B cell (primary cell): ENCODE results near the gene STAM. TPM values are rescaled to one million over a fixed set of nuclear protein-coding genes. Genes with fewer than 3 reads are reported as not detected.

ENCODE experiments used
- ATAC-seq: fragments of 200-7000 bp; cut with Tn5 transposase; one replicate; pipeline ENCODE4 v1.10.0; 2021; ENCODE audit warnings: low read depth, mild to moderate bottlenecking, moderate number of reproducible peaks, moderate library complexity
- CTCF ChIA-PET: fragments of 350-600 bp; sonication (Branson Sonifier 250); formaldehyde crosslinking; loops from one replicate; lab custom pipeline; 2021; ENCODE audit warnings: antibody characterized with exemption, inconsistent platforms; lab: Charles Lee
- POLR2A ChIA-PET: fragments of 350-600 bp; sonication (Branson Sonifier 250); formaldehyde crosslinking; loops from one replicate; lab custom pipeline; 2021; ENCODE audit warnings: antibody characterized with exemption; lab: Charles Lee
- DNase-seq: peaks from one replicate; pipeline ENCODE4 v3.0.0; 2013
- H2AFZ ChIP-seq: 2 replicates; pipeline ENCODE4 v1.6.1; 2012; ENCODE audit warnings: mild to moderate bottlenecking, low read depth, low read length; ENCODE audit not compliant: insufficient read depth, poor library complexity, severe bottlenecking
- H3K27ac ChIP-seq, 2 donors: 1 replicate in 1 of 2; 2 replicates in 1 of 2; pipeline ENCODE4 v1.5.1; 2012 to 2013; ENCODE audit warnings: low read length in 2 of 2, mild to moderate bottlenecking in 2 of 2, moderate library complexity in 1 of 2
- H3K27me3 ChIP-seq, 4 experiments: fragments of 200-600 bp in 1 of 4; sonication (generic) in 1 of 4; replicated peaks in 1 of 4; 1 replicate in 2 of 4; 2 replicates in 2 of 4; pipeline versions ENCODE4 v1.6.1 to v1.7.0; 2013 to 2016; ENCODE audit warnings: low read length in 3 of 4, mild to moderate bottlenecking in 2 of 4, mixed read lengths in 1 of 4, moderate library complexity in 1 of 4; ENCODE audit not compliant: insufficient read depth in 4 of 4, control insufficient read depth in 3 of 4; ENCODE audit errors: control extremely low read depth in 1 of 4
- H3K36me3 ChIP-seq, 2 experiments: replicated peaks in 1 of 2; 1 replicate in 1 of 2; 2 replicates in 1 of 2; pipeline versions ENCODE4 v1.6.1 to v1.7.1; 2013; ENCODE audit warnings: low read length in 1 of 2; ENCODE audit not compliant: insufficient read depth in 2 of 2, control insufficient read depth in 1 of 2; ENCODE audit errors: control extremely low read depth in 1 of 2, extremely low read depth in 1 of 2
- H3K4me1 ChIP-seq, 2 donors: fragments of 200-600 bp in 1 of 2; sonication (generic) in 1 of 2; 1 replicate in 1 of 2; 2 replicates in 1 of 2; pipeline versions ENCODE4 v1.5.1 to v1.6.1; 2013 to 2017; ENCODE audit warnings: low read length in 2 of 2; ENCODE audit not compliant: control insufficient read depth in 2 of 2, insufficient read depth in 2 of 2
- H3K4me2 ChIP-seq: replicated peaks from 2 replicates; pipeline ENCODE3; 2012; ENCODE audit warnings: mild to moderate bottlenecking, low read depth, low read length; ENCODE audit not compliant: poor library complexity, severe bottlenecking
- H3K4me3 ChIP-seq, 5 experiments: fragments of 200-600 bp in 1 of 5; sonication (generic) in 1 of 5; 1 replicate in 3 of 5; 2 replicates in 2 of 5; pipeline versions ENCODE4 v1.5.1 to v1.7.0; 2011 to 2016; ENCODE audit warnings: low read length in 4 of 5, mild to moderate bottlenecking in 4 of 5, low read depth in 2 of 5, control low read depth in 1 of 5, moderate library complexity in 1 of 5; ENCODE audit not compliant: insufficient read depth in 1 of 5; ENCODE audit errors: control extremely low read depth in 1 of 5, extremely low read depth in 1 of 5
- H3K79me2 ChIP-seq: fragments of 200-600 bp; sonication (generic); one replicate; pipeline ENCODE4 v1.6.0; 2016; ENCODE audit warnings: low read length; ENCODE audit not compliant: control insufficient read depth, insufficient read depth
- H3K9ac ChIP-seq: fragments of 200-600 bp; sonication (generic); 2 replicates; pipeline ENCODE4 v1.6.1; 2017; ENCODE audit warnings: mild to moderate bottlenecking, low read length, moderate library complexity
- H3K9me3 ChIP-seq, 3 donors: one replicate each; pipeline versions ENCODE4 v1.6.1 to v1.7.1; 2013; ENCODE audit warnings: low read length in 2 of 3; ENCODE audit not compliant: control insufficient read depth in 2 of 3, insufficient read depth in 1 of 3; ENCODE audit errors: control extremely low read depth in 1 of 3
- H4K20me1 ChIP-seq: 2 replicates; pipeline ENCODE4 v1.6.0; 2012; ENCODE audit warnings: mild to moderate bottlenecking, low read length; ENCODE audit not compliant: insufficient read depth, control insufficient read depth, poor library complexity, severe bottlenecking
- H3K27ac Mint-ChIP-seq: one replicate; pipeline ENCODE4 v1.8.0; 2021; ENCODE audit warnings: mixed read lengths
- H3K27me3 Mint-ChIP-seq: one replicate; pipeline ENCODE4 v1.8.0; 2021; ENCODE audit warnings: mixed read lengths
- H3K4me1 Mint-ChIP-seq: one replicate; pipeline ENCODE4 v1.8.0; 2021; ENCODE audit warnings: mixed read lengths
- H3K4me3 Mint-ChIP-seq: one replicate; pipeline ENCODE4 v1.8.0; 2021; ENCODE audit warnings: mixed read lengths
- H3K9me3 Mint-ChIP-seq: one replicate; pipeline ENCODE4 v1.8.0; 2022; ENCODE audit warnings: mixed read lengths; ENCODE audit not compliant: insufficient read depth
- EZH2 ChIP-seq: IDR thresholded peaks from 2 replicates; pipeline ENCODE4 v1.6.1; 2012; ENCODE audit warnings: borderline replicate concordance, low read depth, mild to moderate bottlenecking, moderate library complexity, low read length; ENCODE audit not compliant: insufficient read depth, poor library complexity, severe bottlenecking
- WGBS: methylation state at CpG from one replicate; pipeline ENCODE4 v1.1.5; 2013; ENCODE audit warnings: missing lambda C conversion rate; ENCODE audit not compliant: insufficient coverage; 5-methylcytosine and 5-hydroxymethylcytosine counted together
- intact Hi-C: fragments of 100-400 bp; cut with micrococcal nuclease; formaldehyde crosslinking; loops from one replicate; pipeline ENCODE4 v1.10.0; 2022
- polyA plus RNA-seq: library from polyadenylated mRNA; depleted of rRNA; stranded (reverse); fragments of >200 nt; gene quantifications from 2 replicates; pipeline ENCODE4 v1.2.3, GENCODE V29; 2012
- total RNA-seq, 2 donors: library from RNA; stranded (reverse); fragments of 120-200 nt in 1 of 2; gene quantifications; 1 replicate in 1 of 2; 2 replicates in 1 of 2; pipeline versions ENCODE4 v1.2.3 to v1.2.4, GENCODE V29; 2013 to 2022
- TF ChIP-seq, protein P1 (sequence below): fragments of 200-600 bp; IDR thresholded peaks from one replicate; pipeline ENCODE4 v1.8.0; 2022; ENCODE audit warnings: antibody characterized with exemption, mild to moderate bottlenecking

Gene STAM
- total and polyA plus RNA-seq, 2 donors (not counting 1 experiment from before 2014, with no cell fraction given) = 9.1 to 35.1 TPM

DNA sequence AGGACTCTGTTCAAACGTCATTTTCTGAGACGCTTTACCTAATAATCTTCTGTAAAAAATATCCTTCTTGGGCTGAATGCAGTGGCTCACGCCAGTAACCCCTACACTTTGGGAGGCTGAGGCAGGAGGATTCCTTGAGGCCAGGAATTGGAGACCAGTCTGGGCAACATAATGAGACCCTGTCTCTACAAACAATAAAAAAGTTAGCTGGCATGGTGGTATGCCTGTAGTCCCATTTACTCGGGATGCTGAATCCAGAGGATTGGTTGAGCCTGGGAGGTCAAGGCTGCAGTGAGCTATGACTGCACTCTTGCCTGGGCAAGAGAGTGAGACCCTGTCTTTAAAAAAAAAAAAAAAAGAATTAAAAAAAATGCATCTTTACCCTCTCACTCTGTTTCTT, 5.1 kb downstream of the STAM start:
- Histone ChIP-seq H4K20me1 (peaks cover 18% of the 10 kb centered on the region), H3K4me3 (no peak overlapping the region), H3K27me3 (no peaks in the 10 kb centered on the region), H3K36me3 (no peaks in the 10 kb centered on the region), H3K9ac (no peak overlapping the region), H3K9me3 (peaks cover 0 to 6% (median 3%) of the 10 kb centered on the region in 3 donors), H2AFZ (no peak overlapping the region), H3K4me1 (peaks cover 26 to 34% of the 10 kb centered on the region in 2 donors), H3K4me2 (no peak overlapping the region), H3K27ac (no peak overlapping the region), H3K79me2 (peaks cover 100% of the 10 kb centered on the region)
- 100% methylated on average over 1 of the region's 4 CpGs for WGBS
- Mint-ChIP-seq H3K27ac (no peak overlapping the region), H3K9me3 (peaks cover 3% of the 10 kb centered on the region), H3K27me3 (no peaks in the 10 kb centered on the region), H3K4me3 (peak overlapping the region; percentile 56), H3K4me1 (peaks cover 61% of the 10 kb centered on the region)
- POLR2A ChIA-PET = no interaction called here
- CTCF ChIA-PET = interaction anchor here (0.7 to 1.3 kb wide), 2 partner anchors 9 to 832 kb away, joined by 3 read pairs; partner anchors contain the start of gene RSU1
- intact Hi-C loops = loop anchor here (2.0 kb wide), 1 partner anchor 50 kb away; no protein-coding TSS in a partner anchor
- ATAC-seq (no peak), DNase-seq (no peak)
- TF ChIP-seq, protein P1, sequence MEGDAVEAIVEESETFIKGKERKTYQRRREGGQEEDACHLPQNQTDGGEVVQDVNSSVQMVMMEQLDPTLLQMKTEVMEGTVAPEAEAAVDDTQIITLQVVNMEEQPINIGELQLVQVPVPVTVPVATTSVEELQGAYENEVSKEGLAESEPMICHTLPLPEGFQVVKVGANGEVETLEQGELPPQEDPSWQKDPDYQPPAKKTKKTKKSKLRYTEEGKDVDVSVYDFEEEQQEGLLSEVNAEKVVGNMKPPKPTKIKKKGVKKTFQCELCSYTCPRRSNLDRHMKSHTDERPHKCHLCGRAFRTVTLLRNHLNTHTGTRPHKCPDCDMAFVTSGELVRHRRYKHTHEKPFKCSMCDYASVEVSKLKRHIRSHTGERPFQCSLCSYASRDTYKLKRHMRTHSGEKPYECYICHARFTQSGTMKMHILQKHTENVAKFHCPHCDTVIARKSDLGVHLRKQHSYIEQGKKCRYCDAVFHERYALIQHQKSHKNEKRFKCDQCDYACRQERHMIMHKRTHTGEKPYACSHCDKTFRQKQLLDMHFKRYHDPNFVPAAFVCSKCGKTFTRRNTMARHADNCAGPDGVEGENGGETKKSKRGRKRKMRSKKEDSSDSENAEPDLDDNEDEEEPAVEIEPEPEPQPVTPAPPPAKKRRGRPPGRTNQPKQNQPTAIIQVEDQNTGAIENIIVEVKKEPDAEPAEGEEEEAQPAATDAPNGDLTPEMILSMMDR = no peak
- no peak for TF ChIP-seq EZH2

DNA sequence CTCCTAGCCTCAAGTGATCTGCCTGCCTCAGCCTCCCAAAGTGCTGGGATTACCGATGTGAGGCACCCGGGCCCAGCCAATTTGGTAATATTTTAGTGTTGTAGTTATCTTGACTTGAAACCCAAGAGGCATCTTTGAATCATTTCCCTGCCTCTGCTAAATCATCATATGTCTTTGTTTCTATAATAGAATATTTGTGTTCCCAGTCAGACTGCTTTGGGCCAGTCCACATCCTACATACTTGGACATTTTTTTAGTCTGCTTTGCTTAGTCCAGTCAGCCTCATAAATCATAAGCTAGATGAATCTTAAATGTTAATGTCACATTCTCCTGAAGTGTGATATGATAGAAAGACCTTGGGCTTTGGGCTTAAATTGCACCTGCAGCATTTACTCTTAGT, 5.9 kb downstream of the STAM start:
- Mint-ChIP-seq H3K27me3 (no peaks in the 10 kb centered on the region), H3K4me3 (no peak overlapping the region), H3K4me1 (peaks cover 60% of the 10 kb centered on the region), H3K27ac (no peak overlapping the region), H3K9me3 (peaks cover 3% of the 10 kb centered on the region)
- Histone ChIP-seq H3K79me2 (peaks cover 92% of the 10 kb centered on the region), H3K4me1 (peaks cover 20 to 31% of the 10 kb centered on the region in 2 donors), H2AFZ (no peak overlapping the region), H3K36me3 (no peaks in the 10 kb centered on the region), H3K27me3 (no peaks in the 10 kb centered on the region), H3K4me3 (no peak overlapping the region), H4K20me1 (peaks cover 18% of the 10 kb centered on the region), H3K9me3 (peaks cover 0 to 6% (median 3%) of the 10 kb centered on the region in 3 donors), H3K4me2 (no peak overlapping the region), H3K9ac (no peak overlapping the region), H3K27ac (no peak overlapping the region)
- WGBS = no CpG with 5 or more reads among the region's 2 CpGs
- intact Hi-C loops = loop anchor here (2.0 kb wide), 1 partner anchor 49 kb away; no protein-coding TSS in a partner anchor
- ChIA-PET CTCF (no interaction called here), POLR2A (no interaction called here)
- no peak for ATAC-seq
- TF ChIP-seq EZH2 = no peak
- TF ChIP-seq, protein P1 = no peak
- DNase-seq = no peak
